ENCODE data around the gene JTB.
A peak's percentile ranks its signal among the peaks of the same experiment; 100 is the strongest.

The JTB gene

GRCh38 chr1:153953859-153954365 is 23.6 kb downstream of the JTB start:
- no peak for DNase-seq

- DNase-seq, result no peak
Observed at GRCh38 chr1:153951801-153952200, 25.7 kb downstream of the JTB start.

GRCh38 chr1:153951183-153951582 is 26.3 kb downstream of the JTB start:
- no peak for DNase-seq

GRCh38 chr1:153946622-153947241 is 30.7 kb downstream of the JTB start, which contains the start of gene DENND4B:
DENND4B (minus strand) TSS chr1:153946718; CDS start chr1:153944374, 2,344 bp downstream.
- DNase-seq, result peak; percentile 74

GRCh38 chr1:153945795-153946621 is 31.5 kb downstream of the JTB start:
- peak; percentile 22 for DNase-seq

GRCh38 chr1:153945131-153945794 is 32.2 kb downstream of the JTB start:
- DNase-seq, result peak; percentile 27

GRCh38 chr1:153944827-153945117 is 32.7 kb downstream of the JTB start:
- no peak for DNase-seq

- DNase-seq, result no peak
Observed at GRCh38 chr1:153944005-153944826, 33.3 kb downstream of the JTB start.

GRCh38 chr1:153942766-153943549 is 34.5 kb downstream of the JTB start:
- DNase-seq, result no peak

GRCh38 chr1:153941826-153942725 is 35.4 kb downstream of the JTB start:
- no peak for DNase-seq

GRCh38 chr1:153940756-153941155 is 36.7 kb downstream of the JTB start:
- no peak for DNase-seq

- DNase-seq, result no peak
Observed at GRCh38 chr1:153939476-153939875, 38.0 kb downstream of the JTB start.

GRCh38 chr1:153938996-153939395 is 38.5 kb downstream of the JTB start:
- DNase-seq, result no peak

- DNase-seq, result no peak
Observed at GRCh38 chr1:153937331-153937730, 40.1 kb downstream of the JTB start.

GRCh38 chr1:153936011-153936802 is 41.3 kb downstream of the JTB start:
- no peak for DNase-seq

GRCh38 chr1:153934746-153935145 is 42.7 kb downstream of the JTB start:
- DNase-seq, result no peak

GRCh38 chr1:153933955-153934354 is 43.5 kb downstream of the JTB start:
- no peak for DNase-seq

GRCh38 chr1:153933430-153933829 is 44.0 kb downstream of the JTB start:
- no peak for DNase-seq

- no peak for DNase-seq
Observed at GRCh38 chr1:153932156-153933131, 45.0 kb downstream of the JTB start.
